ENCODE results near the gene PAK2. TPM values are rescaled to one million over a fixed set of nuclear protein-coding genes. Genes with fewer than 3 reads are reported as not detected.

PAK2 gene
- total RNA-seq, 1 experiment from 2014 or later: 69.6 TPM

DNA sequence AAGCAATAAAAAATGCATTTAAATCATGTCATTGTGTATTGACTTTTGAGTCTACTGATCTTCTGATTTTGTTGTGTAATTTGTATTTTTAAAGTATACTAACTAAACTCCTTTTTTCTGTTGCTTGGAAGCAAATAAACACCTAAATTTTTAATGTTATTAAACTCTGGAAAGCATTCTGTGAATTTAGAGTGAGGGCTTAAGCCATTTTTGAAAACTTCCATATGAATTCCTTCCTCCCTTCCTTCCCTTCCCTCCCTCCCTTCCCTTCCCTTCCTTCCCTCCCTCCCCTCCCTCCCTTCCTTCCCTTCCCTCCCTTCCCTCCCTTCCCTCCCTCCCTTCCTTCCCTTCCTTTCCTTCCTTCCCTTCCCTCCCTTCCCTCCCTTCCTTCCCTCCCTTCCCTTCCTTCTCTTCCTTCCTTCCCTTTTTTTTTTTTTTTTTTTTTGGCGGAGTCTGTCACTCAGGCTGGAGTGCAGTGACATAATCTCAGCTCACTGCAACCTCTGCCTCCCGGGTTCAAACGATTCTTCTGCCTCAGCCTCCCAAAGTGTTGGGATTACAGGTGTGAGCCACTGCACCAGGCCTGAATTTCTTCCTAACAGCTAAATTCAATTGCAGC, 71.4 kb downstream of the PAK2 start:
- TF ChIP-seq CEBPB (IDR thresholded peaks at IDR 0.05; ENCODE audit: low read depth): no peak
- no peak for TF ChIP-seq EGR1 (IDR thresholded peaks at IDR 0.05; ENCODE audit: low read depth)
- TF ChIP-seq JUND (IDR thresholded peaks at IDR 0.05): no peak
- no peak for TF ChIP-seq YY1 (IDR thresholded peaks at IDR 0.05; ENCODE audit: extremely low read depth, insufficient replicate concordance, low read depth, low read length)
- no peak for TF ChIP-seq SRF (IDR thresholded peaks at IDR 0.05; ENCODE audit: low read depth)
- no peak for TF ChIP-seq POLR2A (IDR thresholded peaks at IDR 0.05; ENCODE audit: borderline replicate concordance, extremely low read depth, insufficient read depth, insufficient read length)
- TF ChIP-seq, protein P1, sequence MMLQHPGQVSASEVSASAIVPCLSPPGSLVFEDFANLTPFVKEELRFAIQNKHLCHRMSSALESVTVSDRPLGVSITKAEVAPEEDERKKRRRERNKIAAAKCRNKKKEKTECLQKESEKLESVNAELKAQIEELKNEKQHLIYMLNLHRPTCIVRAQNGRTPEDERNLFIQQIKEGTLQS (IDR thresholded peaks at IDR 0.05): no peak
- TF ChIP-seq, protein P2, sequence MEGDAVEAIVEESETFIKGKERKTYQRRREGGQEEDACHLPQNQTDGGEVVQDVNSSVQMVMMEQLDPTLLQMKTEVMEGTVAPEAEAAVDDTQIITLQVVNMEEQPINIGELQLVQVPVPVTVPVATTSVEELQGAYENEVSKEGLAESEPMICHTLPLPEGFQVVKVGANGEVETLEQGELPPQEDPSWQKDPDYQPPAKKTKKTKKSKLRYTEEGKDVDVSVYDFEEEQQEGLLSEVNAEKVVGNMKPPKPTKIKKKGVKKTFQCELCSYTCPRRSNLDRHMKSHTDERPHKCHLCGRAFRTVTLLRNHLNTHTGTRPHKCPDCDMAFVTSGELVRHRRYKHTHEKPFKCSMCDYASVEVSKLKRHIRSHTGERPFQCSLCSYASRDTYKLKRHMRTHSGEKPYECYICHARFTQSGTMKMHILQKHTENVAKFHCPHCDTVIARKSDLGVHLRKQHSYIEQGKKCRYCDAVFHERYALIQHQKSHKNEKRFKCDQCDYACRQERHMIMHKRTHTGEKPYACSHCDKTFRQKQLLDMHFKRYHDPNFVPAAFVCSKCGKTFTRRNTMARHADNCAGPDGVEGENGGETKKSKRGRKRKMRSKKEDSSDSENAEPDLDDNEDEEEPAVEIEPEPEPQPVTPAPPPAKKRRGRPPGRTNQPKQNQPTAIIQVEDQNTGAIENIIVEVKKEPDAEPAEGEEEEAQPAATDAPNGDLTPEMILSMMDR (IDR thresholded peaks at IDR 0.05 in 2 of 3, conservative IDR thresholded peaks at IDR 0.05 in 1 of 3; ENCODE audit: borderline replicate concordance in 1 of 3, insufficient read depth in 1 of 3, low read depth in 2 of 3, low read length in 2 of 3): no peak
- TF ChIP-seq, protein P3, sequence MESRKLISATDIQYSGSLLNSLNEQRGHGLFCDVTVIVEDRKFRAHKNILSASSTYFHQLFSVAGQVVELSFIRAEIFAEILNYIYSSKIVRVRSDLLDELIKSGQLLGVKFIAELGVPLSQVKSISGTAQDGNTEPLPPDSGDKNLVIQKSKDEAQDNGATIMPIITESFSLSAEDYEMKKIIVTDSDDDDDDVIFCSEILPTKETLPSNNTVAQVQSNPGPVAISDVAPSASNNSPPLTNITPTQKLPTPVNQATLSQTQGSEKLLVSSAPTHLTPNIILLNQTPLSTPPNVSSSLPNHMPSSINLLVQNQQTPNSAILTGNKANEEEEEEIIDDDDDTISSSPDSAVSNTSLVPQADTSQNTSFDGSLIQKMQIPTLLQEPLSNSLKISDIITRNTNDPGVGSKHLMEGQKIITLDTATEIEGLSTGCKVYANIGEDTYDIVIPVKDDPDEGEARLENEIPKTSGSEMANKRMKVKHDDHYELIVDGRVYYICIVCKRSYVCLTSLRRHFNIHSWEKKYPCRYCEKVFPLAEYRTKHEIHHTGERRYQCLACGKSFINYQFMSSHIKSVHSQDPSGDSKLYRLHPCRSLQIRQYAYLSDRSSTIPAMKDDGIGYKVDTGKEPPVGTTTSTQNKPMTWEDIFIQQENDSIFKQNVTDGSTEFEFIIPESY (IDR thresholded peaks at IDR 0.05; ENCODE audit: extremely low read depth, insufficient replicate concordance, low read length): no peak
- no peak for TF ChIP-seq RAD21 (IDR thresholded peaks at IDR 0.05; ENCODE audit: low read depth)
- no peak for TF ChIP-seq SP1 (IDR thresholded peaks at IDR 0.05; ENCODE audit: low read depth)
- no peak for TF ChIP-seq POLR2AphosphoS5 (IDR thresholded peaks at IDR 0.05; ENCODE audit: low read depth, low read length)
- no peak for TF ChIP-seq EZH2 (IDR thresholded peaks at IDR 0.05)
- TF ChIP-seq, protein P4, sequence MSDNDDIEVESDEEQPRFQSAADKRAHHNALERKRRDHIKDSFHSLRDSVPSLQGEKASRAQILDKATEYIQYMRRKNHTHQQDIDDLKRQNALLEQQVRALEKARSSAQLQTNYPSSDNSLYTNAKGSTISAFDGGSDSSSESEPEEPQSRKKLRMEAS (IDR thresholded peaks at IDR 0.05): no peak
- TF ChIP-seq ZFX (IDR thresholded peaks at IDR 0.05): no peak
- no peak for TF ChIP-seq FOSL1 (IDR thresholded peaks at IDR 0.05; ENCODE audit: low read depth)
- no peak for TF ChIP-seq TCF7L2 (IDR thresholded peaks at IDR 0.05; ENCODE audit: borderline replicate concordance, extremely low read depth, insufficient read depth, insufficient read length)
- TF ChIP-seq ELF1 (IDR thresholded peaks at IDR 0.05; ENCODE audit: borderline replicate concordance, low read depth): no peak
- ATAC-seq: no peak
- Histone ChIP-seq H3K9me3 (ENCODE audit: control insufficient read depth in 1 of 2, insufficient read depth in 1 of 2, low read depth in 1 of 2, low read length in 2 of 2) (no peaks in the 10 kb centered on the region), H3K4me3 (replicated peaks in 1 of 2; ENCODE audit: low read depth in 1 of 2, low read length in 2 of 2) (no peak overlapping the region), H4K20me1 (ENCODE audit: insufficient read depth) (no peaks in the 10 kb centered on the region), H3K9me2 (ENCODE audit: insufficient read depth) (no peaks in the 10 kb centered on the region), H3K9ac (ENCODE audit: low read length) (no peak overlapping the region), H3K27ac (ENCODE audit: low read depth, low read length) (no peak overlapping the region), H3K4me1 (ENCODE audit: control insufficient read depth in 1 of 2, insufficient read depth in 2 of 2, low read length in 2 of 2) (no peaks in the 10 kb centered on the region), H2AFZ (ENCODE audit: low read depth, low read length, poor library complexity, severe bottlenecking) (no peak overlapping the region), H3K79me2 (ENCODE audit: insufficient read depth, low read length) (no peaks in the 10 kb centered on the region), H3K36me3 (ENCODE audit: control insufficient read depth in 1 of 2, insufficient read depth in 2 of 2, low read length in 2 of 2) (peaks cover 11 to 21% of the 10 kb centered on the region in 2 experiments), H3K27me3 (ENCODE audit: insufficient read depth, low read length) (no peaks in the 10 kb centered on the region), H3K4me2 (ENCODE audit: low read length) (no peak overlapping the region)
- POLR2A ChIA-PET: no interaction called here
- CTCF ChIA-PET: no interaction called here
- RAD21 ChIA-PET (ENCODE audit: low non-redundant PET in 1 of 2, low total read pairs in 2 of 2, uncharacterized antibody in 2 of 2, unreplicated experiment in 2 of 2): no interaction called here
- DNase-seq (ENCODE audit: low read depth, low spot score): no peak
- no TSS peak for BruUV-seq (replicated peaks)
- intact Hi-C loops (cut with micrococcal nuclease): loop anchor here (5.0 kb wide), 1 partner anchor 256 kb away; no protein-coding TSS in a partner anchor

Measured in HCT116 (cell line).